GM12878 (cell line): ENCODE data around the gene L1CAM. TPM values are rescaled to one million over a fixed set of nuclear protein-coding genes. Genes with fewer than 3 reads are reported as not detected.

ENCODE experiments used
- ATAC-seq: fragments of 200-7000 bp; cut with Tn5 transposase; 3 replicates; pipeline ENCODE4 v1.9.1; 2020; ENCODE audit warnings: mild to moderate bottlenecking, moderate library complexity
- BruUV-seq: library from RNA; stranded (reverse); fragments of 400-500 nt; replicated peaks from 2 replicates; lab custom pipeline; 2021; lab: Mats Ljungman, UMichigan
- CTCF ChIA-PET: fragments of 300-600 bp; sonication (Branson Sonifier 250); formaldehyde crosslinking; extraction: SDS; loops from one replicate; lab custom pipeline; 2021; ENCODE audit warnings: inconsistent platforms; lab: Yijun Ruan, JAX
- POLR2A ChIA-PET: fragments of 350-600 bp; formaldehyde crosslinking; extraction: SDS; loops from one replicate; lab custom pipeline; 2021; ENCODE audit warnings: inconsistent platforms; lab: Charles Lee
- RAD21 ChIA-PET: fragments of 300-600 bp; sonication (Branson Sonifier 250); formaldehyde crosslinking; loops from one replicate; lab custom pipeline; 2023; ENCODE audit warnings: antibody characterized with exemption; ENCODE audit not compliant: unreplicated experiment; lab: Charles Lee
- SMC1A ChIA-PET: fragments of 300-600 bp; sonication (Branson Sonifier 250); formaldehyde crosslinking; loops from one replicate; lab custom pipeline; 2023; ENCODE audit not compliant: unreplicated experiment, uncharacterized antibody; lab: Charles Lee
- DNase-seq: peaks from one replicate; pipeline ENCODE4 v3.0.0-alpha.2; 2011; ENCODE audit warnings: low read depth, low spot score
- FAIRE-seq: peaks from 3 replicates; lab custom pipeline; 2011; peaks lifted over from hg19 to GRCh38; lab: Jason Lieb, UNC
- H2AFZ ChIP-seq: 2 replicates; pipeline ENCODE4 v1.6.0; 2011; ENCODE audit warnings: low read depth, low read length, control low read depth; ENCODE audit not compliant: control insufficient read depth
- H3K27ac ChIP-seq: 2 replicates; pipeline ENCODE4 v1.5.1; 2011; ENCODE audit warnings: control low read depth; ENCODE audit not compliant: control insufficient read depth, insufficient read depth
- H3K27me3 ChIP-seq, 2 experiments: replicated peaks in 1 of 2; 2 replicates each; pipeline versions ENCODE4 v1.6.0 to v1.6.1; 2011; ENCODE audit warnings: low read length in 1 of 2; ENCODE audit not compliant: control insufficient read depth in 2 of 2, insufficient read depth in 2 of 2
- H3K36me3 ChIP-seq, 2 experiments: 2 replicates each; pipeline ENCODE4 v1.5.1; 2011; ENCODE audit warnings: low read length in 1 of 2; ENCODE audit not compliant: control insufficient read depth in 2 of 2, insufficient read depth in 2 of 2
- H3K4me1 ChIP-seq: 2 replicates; pipeline ENCODE4 v1.6.1; 2011; ENCODE audit warnings: mild to moderate bottlenecking, low read length, moderate library complexity, mixed read lengths; ENCODE audit not compliant: control insufficient read depth, insufficient read depth
- H3K4me2 ChIP-seq: 2 replicates; pipeline ENCODE4 v1.6.0; 2011; ENCODE audit warnings: control low read depth; ENCODE audit not compliant: control insufficient read depth, insufficient read depth
- H3K4me3 ChIP-seq: fragments of 200-600 bp; sonication (generic); 2 replicates; pipeline ENCODE4 v1.5.1; 2016
- H3K79me2 ChIP-seq: 2 replicates; pipeline ENCODE4 v1.6.0; 2011; ENCODE audit warnings: low read length; ENCODE audit not compliant: control insufficient read depth, insufficient read depth
- H3K9ac ChIP-seq: 2 replicates; pipeline ENCODE4 v1.8.0; 2011; ENCODE audit warnings: low read length, control low read depth, mixed read lengths; ENCODE audit not compliant: control insufficient read depth, insufficient read depth
- H3K9me3 ChIP-seq: replicated peaks from 3 replicates; pipeline ENCODE4 v1.5.1; 2011; ENCODE audit warnings: mild to moderate bottlenecking, low read length; ENCODE audit not compliant: control insufficient read depth, insufficient read depth
- H4K20me1 ChIP-seq: 2 replicates; pipeline ENCODE4 v1.6.0; 2011; ENCODE audit not compliant: control insufficient read depth, insufficient read depth
- EZH2 ChIP-seq: IDR thresholded peaks from 2 replicates; pipeline ENCODE4 v1.6.1; 2012; ENCODE audit warnings: low read depth, mild to moderate bottlenecking, control low read depth, inconsistent platforms, low read length, borderline replicate concordance; ENCODE audit not compliant: control insufficient read depth
- HDAC2 ChIP-seq: fragments of 200-600 bp; sonication (generic); IDR thresholded peaks from 2 replicates; pipeline ENCODE4 v1.6.1; 2017
- JUND ChIP-seq: IDR thresholded peaks from 2 replicates; pipeline ENCODE4 v1.6.1; 2012; ENCODE audit warnings: low read depth, mild to moderate bottlenecking, low read length, improper control_type of control experiment, moderate library complexity
- KAT2A ChIP-seq: conservative IDR thresholded peaks from 2 replicates; pipeline ENCODE4 v1.6.1; 2011; ENCODE audit warnings: low read depth, low read length; ENCODE audit not compliant: control insufficient read depth
- POLR2A ChIP-seq: IDR thresholded peaks from 2 replicates; pipeline ENCODE4 v1.6.1; 2011; ENCODE audit warnings: low read depth, mild to moderate bottlenecking, low read length
- POLR2AphosphoS2 ChIP-seq: IDR thresholded peaks from 2 replicates; pipeline ENCODE4 v1.6.1; 2011; ENCODE audit warnings: low read depth, mild to moderate bottlenecking, low read length, improper control_type of control experiment, moderate library complexity
- POLR2AphosphoS5 ChIP-seq: IDR thresholded peaks from 2 replicates; pipeline ENCODE4 v1.6.1; 2011; ENCODE audit warnings: mild to moderate bottlenecking, low read length, inconsistent platforms
- RAD21 ChIP-seq: IDR thresholded peaks from 2 replicates; pipeline ENCODE4 v1.6.1; 2011; ENCODE audit warnings: mild to moderate bottlenecking, low read depth, low read length, moderate library complexity; ENCODE audit not compliant: insufficient read depth
- SMAD1 ChIP-seq: fragments of 450-650 bp; IDR thresholded peaks from 2 replicates; pipeline ENCODE4 v1.6.1; 2018; ENCODE audit warnings: mild to moderate bottlenecking, low read depth; ENCODE audit not compliant: partially characterized antibody
- SUPT20H ChIP-seq: IDR thresholded peaks from 2 replicates; pipeline ENCODE4 v1.6.1; 2011; ENCODE audit warnings: low read depth, mild to moderate bottlenecking, low read length, moderate library complexity, borderline replicate concordance; ENCODE audit not compliant: control insufficient read depth
- YY1 ChIP-seq: IDR thresholded peaks from 2 replicates; pipeline ENCODE4 v1.6.1; 2011; ENCODE audit warnings: low read depth, mild to moderate bottlenecking, low read length
- WGBS: methylation state at CpG from one replicate; pipeline ENCODE4 v1.1.6; 2016; ENCODE audit warnings: low lambda C conversion rate; ENCODE audit not compliant: insufficient replicate concordance, insufficient coverage; ENCODE audit errors: missing lambda C conversion rate; 5-methylcytosine and 5-hydroxymethylcytosine counted together
- in situ Hi-C: fragments of 300-500 bp; cut with MboI; formaldehyde crosslinking; loops from 9 replicates; pipeline ENCODE4 v1.14.3; 2018; ENCODE audit warnings: mixed read lengths
- intact Hi-C: fragments of 100-400 bp; cut with micrococcal nuclease; formaldehyde crosslinking; loops from one replicate; pipeline ENCODE4 v1.14.2; 2022; ENCODE audit not compliant: unreplicated experiment
- polyA plus RNA-seq, 11 experiments: library from polyadenylated mRNA; depleted of rRNA in 4 of 11; unstranded in 6 of 11; stranded (reverse) in 5 of 11; fragments of >200 nt; fragmentation: Nextera tagmentation in 4 of 11; fragmentation: Illumina TruSeq in 1 of 11; extraction: Ambion mirVana in 4 of 11; extraction: Trizol in 1 of 11; gene quantifications; 1 replicate in 1 of 11; 2 replicates in 10 of 11; pipeline versions ENCODE4 v1.2.1 to v1.2.3, GENCODE V29; 2011 to 2016; ENCODE audit warnings: inconsistent platforms in 2 of 11, missing spikeins in 2 of 11, low read depth in 1 of 11
- total RNA-seq, 4 experiments: library from RNA; depleted of rRNA in 3 of 4; stranded (reverse); fragments of >200 nt in 3 of 4; fragmentation: Illumina TruSeq in 1 of 4; extraction: Trizol in 1 of 4; gene quantifications; 2 replicates each; pipeline versions ENCODE4 v1.2.1 to v1.2.3, GENCODE V29; 2013 to 2021
- TF ChIP-seq, protein P1 (sequence below): IDR thresholded peaks from 2 replicates; pipeline ENCODE4 v1.6.1; 2011; ENCODE audit warnings: borderline replicate concordance, low read depth, mild to moderate bottlenecking, moderate library complexity, low read length; ENCODE audit not compliant: insufficient read depth, poor library complexity, severe bottlenecking
- TF ChIP-seq, protein P2 (sequence below): fragments of 450-650 bp; formaldehyde crosslinking; IDR thresholded peaks from 2 replicates; pipeline ENCODE4 v1.4.0; 2022; ENCODE audit warnings: mild to moderate bottlenecking, moderate library complexity

Gene L1CAM
- total and polyA plus RNA-seq, 10 of the 15 experiments (the other 5 are each of a cell fraction or from before 2014, with no cell fraction given) = 0.01 to 0.64 (median 0.09) TPM; not detected in 5

DNA sequence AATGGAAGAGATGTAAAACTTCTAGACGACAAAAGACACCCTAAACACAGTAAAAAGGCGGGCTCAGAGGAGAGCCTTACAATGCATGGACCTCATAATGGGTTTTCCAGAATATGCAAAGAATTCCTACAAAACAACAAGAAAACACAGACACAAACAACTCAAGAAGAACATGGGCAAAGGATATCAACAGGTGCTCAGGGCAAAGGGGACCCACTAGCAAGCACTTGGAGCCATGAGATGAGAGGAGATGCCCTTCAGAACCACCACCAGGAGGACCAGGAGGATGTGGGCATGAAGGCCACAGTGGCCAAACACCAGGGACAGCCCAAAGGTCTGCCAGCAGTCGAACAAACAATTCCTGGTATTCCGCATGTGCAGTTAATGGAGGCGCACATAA, 72.8 kb downstream of the L1CAM start:
- no TSS peak for BruUV-seq
- no peaks in the 10 kb centered on the region for H3K36me3 ChIP-seq
- no peak overlapping the region for H2AFZ ChIP-seq
- no peak overlapping the region for H3K27ac ChIP-seq
- H3K4me3 ChIP-seq = no peak overlapping the region
- ATAC-seq = no peak
- no peak overlapping the region for H3K4me2 ChIP-seq
- H3K9ac ChIP-seq = no peak overlapping the region
- no peaks in the 10 kb centered on the region; the same call in 2 of the 3 replicates for H3K9me3 ChIP-seq
- 50% methylated on average over 5 of the region's 5 CpGs for WGBS
- FAIRE-seq = no peak
- intact Hi-C loops (no loop called here), in situ Hi-C loops (loop anchor here (25.0 kb wide), 1 partner anchor 626 kb away; the partner anchor contains the start of gene MAGEA1)
- ChIA-PET CTCF (no interaction called here), RAD21 (no interaction called here), SMC1A (no interaction called here), POLR2A (no interaction called here)
- H3K27me3 ChIP-seq = no peaks in the 10 kb centered on the region; a peak in 1 of 4 replicates
- no peak for DNase-seq
- no peaks in the 10 kb centered on the region for H4K20me1 ChIP-seq
- TF ChIP-seq POLR2AphosphoS5 = no peak
- TF ChIP-seq, protein P1, sequence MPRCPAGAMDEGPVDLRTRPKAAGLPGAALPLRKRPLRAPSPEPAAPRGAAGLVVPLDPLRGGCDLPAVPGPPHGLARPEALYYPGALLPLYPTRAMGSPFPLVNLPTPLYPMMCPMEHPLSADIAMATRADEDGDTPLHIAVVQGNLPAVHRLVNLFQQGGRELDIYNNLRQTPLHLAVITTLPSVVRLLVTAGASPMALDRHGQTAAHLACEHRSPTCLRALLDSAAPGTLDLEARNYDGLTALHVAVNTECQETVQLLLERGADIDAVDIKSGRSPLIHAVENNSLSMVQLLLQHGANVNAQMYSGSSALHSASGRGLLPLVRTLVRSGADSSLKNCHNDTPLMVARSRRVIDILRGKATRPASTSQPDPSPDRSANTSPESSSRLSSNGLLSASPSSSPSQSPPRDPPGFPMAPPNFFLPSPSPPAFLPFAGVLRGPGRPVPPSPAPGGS = no peak
- no peak for TF ChIP-seq JUND
- TF ChIP-seq SUPT20H = no peak
- no peak for TF ChIP-seq RAD21
- no peak for TF ChIP-seq POLR2A
- TF ChIP-seq HDAC2 = no peak
- TF ChIP-seq, protein P2, sequence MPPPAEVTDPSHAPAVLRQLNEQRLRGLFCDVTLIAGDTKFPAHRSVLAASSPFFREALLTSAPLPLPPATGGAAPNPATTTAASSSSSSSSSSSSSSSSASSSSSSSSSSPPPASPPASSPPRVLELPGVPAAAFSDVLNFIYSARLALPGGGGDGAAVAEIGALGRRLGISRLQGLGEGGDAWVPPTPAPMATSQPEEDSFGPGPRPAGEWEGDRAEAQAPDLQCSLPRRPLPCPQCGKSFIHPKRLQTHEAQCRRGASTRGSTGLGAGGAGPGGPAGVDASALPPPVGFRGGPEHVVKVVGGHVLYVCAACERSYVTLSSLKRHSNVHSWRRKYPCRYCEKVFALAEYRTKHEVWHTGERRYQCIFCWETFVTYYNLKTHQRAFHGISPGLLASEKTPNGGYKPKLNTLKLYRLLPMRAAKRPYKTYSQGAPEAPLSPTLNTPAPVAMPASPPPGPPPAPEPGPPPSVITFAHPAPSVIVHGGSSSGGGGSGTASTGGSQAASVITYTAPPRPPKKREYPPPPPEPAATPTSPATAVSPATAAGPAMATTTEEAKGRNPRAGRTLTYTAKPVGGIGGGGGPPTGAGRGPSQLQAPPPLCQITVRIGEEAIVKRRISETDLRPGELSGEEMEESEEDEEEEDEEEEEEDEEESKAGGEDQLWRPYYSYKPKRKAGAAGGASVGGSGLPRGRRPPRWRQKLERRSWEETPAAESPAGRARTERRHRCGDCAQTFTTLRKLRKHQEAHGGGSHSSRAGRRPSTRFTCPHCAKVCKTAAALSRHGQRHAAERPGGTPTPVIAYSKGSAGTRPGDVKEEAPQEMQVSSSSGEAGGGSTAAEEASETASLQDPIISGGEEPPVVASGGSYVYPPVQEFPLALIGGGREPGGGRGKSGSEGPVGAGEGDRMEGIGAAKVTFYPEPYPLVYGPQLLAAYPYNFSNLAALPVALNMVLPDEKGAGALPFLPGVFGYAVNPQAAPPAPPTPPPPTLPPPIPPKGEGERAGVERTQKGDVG (CRISPR knock-in tag) = no peak
- TF ChIP-seq KAT2A = no peak
- no peak for TF ChIP-seq SMAD1
- TF ChIP-seq EZH2 = no peak
- no peak for TF ChIP-seq YY1
- no peak for TF ChIP-seq POLR2AphosphoS2
- no peaks in the 10 kb centered on the region for H3K4me1 ChIP-seq
- no peaks in the 10 kb centered on the region for H3K79me2 ChIP-seq
